GM19395 (cell line): ENCODE data around the gene ECM2.

Source experiments
- ATAC-seq: cut with Tn5 transposase; IDR thresholded peaks from one replicate; pipeline ENCODE4 v1.9.1; 2021; ENCODE audit warnings: mild to moderate bottlenecking, moderate library complexity; ENCODE audit not compliant: unreplicated experiment

The ECM2 gene

GRCh38 chr9:92468206-92468605 is 67.6 kb downstream of the ECM2 start:
- no peak for ATAC-seq

GRCh38 chr9:92467511-92467910 is 68.3 kb downstream of the ECM2 start:
- no peak for ATAC-seq

- ATAC-seq: no peak
Measured at GRCh38 chr9:92467041-92467440, 68.7 kb downstream of the ECM2 start.

GRCh38 chr9:92463984-92464383 is 71.8 kb downstream of the ECM2 start:
- no peak for ATAC-seq

GRCh38 chr9:92463387-92463786 is 72.4 kb downstream of the ECM2 start:
- ATAC-seq: no peak

GRCh38 chr9:92457576-92457975 is 78.2 kb downstream of the ECM2 start:
- ATAC-seq: no peak

- ATAC-seq: no peak
Measured at GRCh38 chr9:92455217-92455616, 80.6 kb downstream of the ECM2 start.

- ATAC-seq: no peak
Measured at GRCh38 chr9:92446536-92446935, 89.3 kb downstream of the ECM2 start.
